M059J (cell line): Measurements from ENCODE around the gene SLC7A6OS. TPM values are rescaled to one million over a fixed set of nuclear protein-coding genes. Genes with fewer than 3 reads are reported as not detected.

Experiments
- DNase-seq: peaks from one replicate; pipeline ENCODE4 v3.0.0-alpha.2; 2012; ENCODE audit warnings: low read depth
- total RNA-seq: library from RNA; depleted of rRNA; stranded (reverse); fragments of >200 nt; shearing (Covaris generic); gene quantifications from 2 replicates; pipeline ENCODE4 v1.2.3, GENCODE V29; 2014

The SLC7A6OS gene
- total RNA-seq, 1 experiment from 2014 or later, result 13.2 TPM

- DNase-seq, result no peak
These were observed 30.8 kb downstream of the SLC7A6OS start for GRCh38 chr16:68279726-68280558.

GRCh38 chr16:68276223-68276622, 34.5 kb downstream of the SLC7A6OS start:
- no peak for DNase-seq

DNA sequence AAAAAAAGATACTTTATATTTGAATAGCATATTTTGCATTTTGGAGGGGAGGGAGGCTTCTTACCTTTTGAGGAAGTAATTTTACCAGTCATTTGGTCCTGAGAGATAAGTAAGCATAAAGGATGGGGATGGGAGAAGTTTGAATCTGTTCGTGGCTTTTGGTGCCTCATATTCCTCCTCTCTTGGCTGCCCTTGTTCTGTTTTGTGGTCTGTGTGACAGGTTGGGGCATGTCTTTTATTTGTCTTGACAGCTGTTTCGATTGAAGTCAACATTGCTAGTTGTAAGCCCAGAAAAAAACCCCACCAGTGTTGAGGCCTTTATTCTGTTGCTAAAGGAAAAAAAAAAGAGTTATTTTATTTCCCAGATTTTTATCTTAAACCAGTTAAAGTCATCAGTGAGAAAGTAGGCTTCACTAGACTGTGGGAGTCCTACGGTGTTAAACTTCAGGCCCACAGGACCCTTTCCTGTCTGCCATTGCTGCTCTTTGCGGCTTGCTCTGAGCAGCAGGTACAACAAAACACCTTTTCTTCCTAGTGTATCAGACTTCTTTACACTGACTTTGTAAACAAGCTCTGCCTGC, 35.0 kb downstream of the SLC7A6OS start:
- DNase-seq, result no peak

DNA sequence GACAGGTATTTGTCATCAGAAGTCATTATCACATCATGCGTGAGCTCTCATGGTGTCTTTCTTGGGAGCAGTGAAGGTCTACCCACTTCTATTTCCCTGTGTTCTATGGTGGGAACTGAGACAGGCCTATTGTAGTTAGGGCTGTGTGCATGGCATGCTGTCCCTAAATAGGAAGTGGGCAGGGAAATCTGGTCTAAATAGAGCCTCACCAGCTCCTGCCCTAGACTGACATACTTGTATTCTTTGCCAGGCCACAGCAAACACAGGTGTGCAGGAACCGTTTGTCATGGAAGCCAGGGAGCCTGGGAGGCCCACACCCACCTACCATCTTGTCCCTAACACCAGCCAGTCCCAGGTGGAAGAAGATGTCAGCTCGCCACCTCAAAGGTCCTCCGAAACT, 36.3 kb downstream of the SLC7A6OS start:
- no peak for DNase-seq

- DNase-seq, result no peak
These were observed 36.9 kb downstream of the SLC7A6OS start for GRCh38 chr16:68273896-68274295.

- DNase-seq, result no peak
These were observed 37.3 kb downstream of the SLC7A6OS start for GRCh38 chr16:68273459-68273858.

- no peak for DNase-seq
These were observed 38.1 kb downstream of the SLC7A6OS start for GRCh38 chr16:68272507-68273209.

GRCh38 chr16:68270353-68270752, 40.4 kb downstream of the SLC7A6OS start:
- DNase-seq, result peak; percentile 28

GRCh38 chr16:68269793-68270192, 41.0 kb downstream of the SLC7A6OS start:
- no peak for DNase-seq

DNA sequence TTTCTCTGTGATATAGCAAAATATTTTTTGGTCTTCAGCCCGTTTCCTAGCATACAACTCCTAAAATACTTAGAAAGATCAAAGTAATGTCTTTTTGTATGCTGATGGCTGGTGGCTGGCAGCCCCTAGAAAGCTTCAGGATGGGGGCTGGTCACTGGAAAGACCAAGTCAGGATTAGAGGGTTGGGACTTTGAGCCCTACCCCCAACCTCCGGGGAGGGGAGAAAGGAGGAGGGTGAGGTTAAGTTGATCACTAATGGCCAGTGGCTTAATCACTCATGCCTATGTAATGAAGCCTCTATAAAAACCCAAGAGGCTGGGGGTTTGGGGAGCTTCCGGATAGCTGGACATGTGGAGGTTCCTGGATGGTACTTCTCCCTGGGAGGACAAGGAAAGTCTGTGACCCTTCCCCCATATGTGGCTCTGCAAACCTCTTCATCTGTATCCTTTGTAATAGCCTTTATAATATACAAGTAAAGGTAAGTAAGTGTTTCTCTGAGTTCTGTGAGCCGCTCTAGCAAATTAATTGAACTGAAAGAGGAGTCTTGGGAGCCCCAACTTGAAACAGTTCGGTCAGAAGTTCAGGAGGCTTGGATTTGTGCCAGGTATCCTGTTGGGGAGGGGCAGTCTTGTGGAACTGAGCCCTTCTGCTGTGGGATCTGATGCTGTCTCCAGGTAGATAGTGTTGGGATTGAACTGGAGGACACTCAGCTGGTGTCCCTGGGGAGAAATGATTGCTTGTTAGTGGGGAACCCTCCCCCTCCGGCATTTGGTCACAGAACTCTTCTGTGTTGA, 42.9 kb downstream of the SLC7A6OS start:
- DNase-seq, result no peak

DNA sequence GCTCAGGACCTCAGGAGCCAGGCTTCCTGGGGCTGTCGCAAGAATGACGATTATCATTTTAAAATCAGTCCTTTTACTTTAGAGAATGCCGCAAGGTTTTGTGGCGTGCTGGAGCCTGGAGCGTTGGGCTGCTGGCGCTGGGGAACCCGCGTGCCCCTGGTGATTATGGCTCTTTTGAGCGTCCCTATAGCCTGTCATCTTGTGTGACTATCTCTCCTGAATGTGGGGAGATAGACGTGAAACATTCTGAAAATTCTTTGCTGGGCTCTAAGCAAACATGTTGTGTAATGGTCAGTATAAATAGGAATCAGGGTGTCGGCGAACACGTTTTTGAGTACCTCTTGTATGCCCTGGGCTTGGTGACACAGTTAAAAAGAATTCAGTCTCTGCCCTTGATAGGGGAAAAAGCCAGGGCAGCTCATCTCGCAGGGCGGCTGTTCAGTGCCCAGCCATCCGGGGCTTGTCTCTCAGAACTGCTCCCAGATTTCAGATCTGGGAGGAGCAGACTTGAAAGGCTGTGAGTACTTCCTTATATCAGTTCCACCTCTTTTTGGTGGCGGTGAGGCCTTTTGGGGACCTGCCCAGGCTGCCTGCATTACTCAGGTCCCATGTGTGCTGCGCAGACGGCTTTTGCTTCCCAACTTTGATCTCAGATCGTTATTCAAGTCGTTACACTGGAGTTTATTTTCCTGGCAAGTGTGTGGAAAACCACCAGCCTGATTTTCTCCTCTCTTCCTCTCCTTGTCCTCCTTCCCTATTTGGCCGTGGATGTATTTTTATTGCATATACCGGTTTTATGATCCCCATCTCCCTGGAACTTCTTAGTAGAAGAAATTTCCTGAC, 45.4 kb downstream of the SLC7A6OS start:
- DNase-seq, result peak; percentile 94

DNA sequence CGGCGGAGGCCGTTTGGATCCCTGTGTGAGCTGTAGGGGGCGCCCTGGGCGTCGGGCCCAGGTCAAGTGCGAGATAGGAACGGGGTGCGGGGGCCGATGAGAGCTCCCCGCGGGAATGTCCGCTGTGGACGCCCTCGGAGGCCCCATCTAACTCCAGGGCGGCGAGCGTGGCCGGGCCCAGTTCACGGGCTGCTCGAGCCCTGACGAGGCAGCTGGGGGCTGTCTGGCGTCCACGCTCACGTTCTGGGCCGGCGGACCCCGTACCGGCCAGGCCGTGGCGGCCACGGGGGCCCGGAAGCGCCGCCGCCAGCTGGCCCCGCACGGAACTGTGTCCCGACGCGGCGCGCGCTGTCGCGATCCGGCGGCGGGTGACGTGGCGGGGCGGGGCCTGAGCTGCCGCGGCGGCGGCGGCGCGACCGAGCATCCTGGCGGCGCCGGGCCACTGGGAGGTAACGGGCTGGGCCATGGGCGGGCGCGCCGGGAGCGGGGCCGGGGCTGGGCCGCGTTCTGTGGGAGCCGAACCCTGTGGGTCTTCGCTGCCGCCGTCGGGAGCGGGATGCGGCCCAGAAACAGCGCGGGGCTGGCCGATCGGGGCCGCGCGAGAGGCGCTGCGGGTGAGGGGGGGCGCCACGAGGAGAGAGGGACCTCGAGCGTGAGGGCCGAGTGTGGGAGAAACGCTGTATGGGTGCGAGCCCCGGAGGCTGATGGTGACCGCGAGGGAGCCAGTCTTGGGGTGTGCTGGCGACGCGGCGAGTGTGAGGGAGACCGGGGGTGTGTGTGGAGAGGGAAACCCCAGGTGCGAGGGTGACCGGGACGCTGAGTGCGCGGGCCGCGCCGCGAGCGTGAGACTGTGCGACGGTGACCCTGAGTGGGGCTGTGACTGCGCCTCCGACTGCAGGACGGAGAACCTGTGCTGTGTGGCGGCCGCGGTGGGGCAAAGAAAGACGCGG, 46.3 kb downstream of the SLC7A6OS start, which contains the start of gene SLC7A6:
SLC7A6 (plus strand) TSS at position 399 of the 950 bp plus-strand sequence. CDS start 10,201 bp downstream, outside the sequence.
- peak; percentile 77 for DNase-seq

DNA sequence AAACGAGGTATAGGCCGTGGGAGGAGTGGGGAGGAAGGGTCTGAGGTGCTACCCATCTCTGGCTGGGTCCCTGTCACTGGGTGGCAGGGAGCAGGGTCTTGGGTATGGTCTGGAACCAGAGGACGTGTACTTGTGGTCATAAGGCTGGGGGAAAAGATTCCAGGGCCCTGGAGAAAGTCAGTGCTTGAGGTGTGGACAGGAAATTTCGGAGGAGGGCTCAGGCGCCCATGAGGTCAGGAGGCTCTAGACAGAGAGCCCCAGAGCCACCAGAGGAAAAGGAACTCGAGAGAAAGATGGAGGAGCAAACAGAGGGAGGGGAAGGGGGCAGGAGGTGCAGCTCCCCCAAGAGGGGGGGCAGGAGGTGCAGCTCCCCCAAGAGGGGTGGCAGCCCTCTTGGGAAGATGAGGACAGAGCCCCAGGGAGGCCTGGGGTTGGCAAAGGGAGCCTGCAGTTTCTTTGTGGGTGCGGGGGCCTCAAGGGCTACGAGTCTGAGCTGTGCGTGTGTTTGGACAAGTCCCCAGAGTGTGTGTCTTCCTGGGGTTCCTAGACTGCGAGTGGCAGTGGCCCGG, 47.1 kb downstream of the SLC7A6OS start:
- DNase-seq, result no peak

DNA sequence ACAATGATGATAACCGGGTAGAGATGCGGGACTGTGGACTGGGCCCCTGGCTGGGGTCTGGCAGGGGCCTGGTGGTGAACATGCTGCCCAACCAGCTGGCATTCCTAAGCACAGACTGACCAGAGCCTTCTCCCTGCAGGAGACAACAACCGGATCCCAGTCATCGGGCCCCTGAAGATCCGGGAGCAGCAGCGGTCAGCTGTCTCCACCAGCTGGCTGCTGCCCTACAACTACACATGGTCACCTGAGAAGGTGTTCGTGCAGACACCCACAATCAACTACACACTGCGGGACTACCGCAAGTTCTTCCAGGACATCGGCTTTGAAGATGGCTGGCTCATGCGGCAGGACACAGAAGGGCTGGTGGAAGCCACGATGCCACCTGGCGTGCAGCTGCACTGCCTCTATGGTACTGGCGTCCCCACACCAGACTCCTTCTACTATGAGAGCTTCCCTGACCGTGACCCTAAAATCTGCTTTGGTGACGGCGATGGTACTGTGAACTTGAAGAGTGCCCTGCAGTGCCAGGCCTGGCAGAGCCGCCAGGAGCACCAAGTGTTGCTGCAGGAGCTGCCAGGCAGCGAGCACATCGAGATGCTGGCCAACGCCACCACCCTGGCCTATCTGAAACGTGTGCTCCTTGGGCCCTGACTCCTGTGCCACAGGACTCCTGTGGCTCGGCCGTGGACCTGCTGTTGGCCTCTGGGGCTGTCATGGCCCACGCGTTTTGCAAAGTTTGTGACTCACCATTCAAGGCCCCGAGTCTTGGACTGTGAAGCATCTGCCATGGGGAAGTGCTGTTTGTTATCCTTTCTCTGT, 51.5 kb downstream of the SLC7A6OS start:
- DNase-seq, result no peak

GRCh38 chr16:68257906-68258800, 52.6 kb downstream of the SLC7A6OS start:
- peak; percentile 98 for DNase-seq

GRCh38 chr16:68257251-68257905, 53.4 kb downstream of the SLC7A6OS start:
- DNase-seq, result peak; percentile 38

GRCh38 chr16:68255712-68256111, 55.0 kb downstream of the SLC7A6OS start:
- DNase-seq, result no peak
